WTC11 (cell line): ENCODE measurements around the gene DAB1.

Source experiments
- FOXK1 ChIP-seq: sonication (generic); formaldehyde crosslinking; IDR thresholded peaks from 2 replicates; pipeline ENCODE4 v1.8.0; 2022; ENCODE audit warnings: mild to moderate bottlenecking, moderate library complexity, missing genetic modification reagents
- NR3C1 ChIP-seq: sonication (generic); formaldehyde crosslinking; conservative IDR thresholded peaks from 2 replicates; pipeline ENCODE4 v1.8.1; 2023; ENCODE audit warnings: low read depth, mild to moderate bottlenecking, missing genetic modification reagents
- TF ChIP-seq, protein P1 (sequence below): fragments of 200-600 bp; IDR thresholded peaks from 2 replicates; pipeline ENCODE4 v1.8.0; 2022; ENCODE audit warnings: antibody characterized with exemption
- TF ChIP-seq, protein P2 (sequence below): fragments of 250-450 bp; sonication (Bioruptor Pico); IDR thresholded peaks from 2 replicates; pipeline ENCODE4 v1.9.0; 2021; ENCODE audit warnings: mild to moderate bottlenecking
- TF ChIP-seq, protein P3 (sequence below): sonication (generic); formaldehyde crosslinking; IDR thresholded peaks from 2 replicates; pipeline ENCODE4 v1.8.1; 2023; ENCODE audit warnings: mild to moderate bottlenecking, missing genetic modification reagents, moderate library complexity
- TF ChIP-seq, protein P4 (sequence below): sonication (generic); formaldehyde crosslinking; IDR thresholded peaks from 2 replicates; pipeline ENCODE4 v1.8.0; 2023; ENCODE audit warnings: mild to moderate bottlenecking, missing genetic modification reagents

DNA sequence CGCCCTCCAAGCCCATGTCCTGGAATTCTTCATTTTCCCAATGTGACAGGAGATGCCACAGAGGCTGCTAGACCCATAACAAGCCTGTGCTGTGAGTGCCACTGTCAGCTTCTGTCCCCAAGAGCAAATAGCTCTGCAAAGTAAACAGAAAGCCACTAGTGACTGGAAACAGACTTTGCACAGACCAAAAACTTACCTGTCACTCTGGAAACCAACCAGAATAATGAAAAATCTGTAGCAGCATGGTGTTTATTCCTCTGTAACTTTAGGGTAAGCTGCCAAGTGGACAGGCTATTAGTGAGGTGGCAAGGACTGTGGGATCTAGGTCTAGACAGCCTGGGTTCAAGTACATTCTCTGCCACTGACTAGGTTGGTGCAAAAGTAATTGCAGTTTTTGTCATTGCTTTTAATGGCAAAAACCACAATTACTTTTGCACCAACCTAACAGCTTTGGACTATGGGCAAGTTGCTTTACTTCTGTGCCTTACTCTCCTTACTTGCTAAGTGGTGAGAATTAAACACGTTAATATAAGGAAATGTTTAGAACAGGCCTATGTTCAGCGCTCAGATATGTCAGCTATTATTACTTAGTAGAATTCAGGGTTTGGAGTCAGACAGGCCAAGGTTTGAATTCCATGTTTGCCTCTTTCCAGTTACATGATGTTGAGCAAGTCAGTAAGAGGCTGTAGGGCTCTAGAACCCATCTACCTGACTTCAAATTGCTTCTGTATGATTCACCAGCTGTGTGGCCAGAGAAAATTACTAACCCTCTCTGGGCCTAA, 457.8 kb downstream of the DAB1 start, which contains the start of gene C8B:
- TF ChIP-seq, protein P1, sequence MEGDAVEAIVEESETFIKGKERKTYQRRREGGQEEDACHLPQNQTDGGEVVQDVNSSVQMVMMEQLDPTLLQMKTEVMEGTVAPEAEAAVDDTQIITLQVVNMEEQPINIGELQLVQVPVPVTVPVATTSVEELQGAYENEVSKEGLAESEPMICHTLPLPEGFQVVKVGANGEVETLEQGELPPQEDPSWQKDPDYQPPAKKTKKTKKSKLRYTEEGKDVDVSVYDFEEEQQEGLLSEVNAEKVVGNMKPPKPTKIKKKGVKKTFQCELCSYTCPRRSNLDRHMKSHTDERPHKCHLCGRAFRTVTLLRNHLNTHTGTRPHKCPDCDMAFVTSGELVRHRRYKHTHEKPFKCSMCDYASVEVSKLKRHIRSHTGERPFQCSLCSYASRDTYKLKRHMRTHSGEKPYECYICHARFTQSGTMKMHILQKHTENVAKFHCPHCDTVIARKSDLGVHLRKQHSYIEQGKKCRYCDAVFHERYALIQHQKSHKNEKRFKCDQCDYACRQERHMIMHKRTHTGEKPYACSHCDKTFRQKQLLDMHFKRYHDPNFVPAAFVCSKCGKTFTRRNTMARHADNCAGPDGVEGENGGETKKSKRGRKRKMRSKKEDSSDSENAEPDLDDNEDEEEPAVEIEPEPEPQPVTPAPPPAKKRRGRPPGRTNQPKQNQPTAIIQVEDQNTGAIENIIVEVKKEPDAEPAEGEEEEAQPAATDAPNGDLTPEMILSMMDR, result no peak
- TF ChIP-seq, protein P2, sequence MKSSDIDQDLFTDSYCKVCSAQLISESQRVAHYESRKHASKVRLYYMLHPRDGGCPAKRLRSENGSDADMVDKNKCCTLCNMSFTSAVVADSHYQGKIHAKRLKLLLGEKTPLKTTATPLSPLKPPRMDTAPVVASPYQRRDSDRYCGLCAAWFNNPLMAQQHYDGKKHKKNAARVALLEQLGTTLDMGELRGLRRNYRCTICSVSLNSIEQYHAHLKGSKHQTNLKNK (CRISPR knock-in tag), result no peak
- no peak for TF ChIP-seq FOXK1 (CRISPR knock-in tag)
- TF ChIP-seq, protein P3, sequence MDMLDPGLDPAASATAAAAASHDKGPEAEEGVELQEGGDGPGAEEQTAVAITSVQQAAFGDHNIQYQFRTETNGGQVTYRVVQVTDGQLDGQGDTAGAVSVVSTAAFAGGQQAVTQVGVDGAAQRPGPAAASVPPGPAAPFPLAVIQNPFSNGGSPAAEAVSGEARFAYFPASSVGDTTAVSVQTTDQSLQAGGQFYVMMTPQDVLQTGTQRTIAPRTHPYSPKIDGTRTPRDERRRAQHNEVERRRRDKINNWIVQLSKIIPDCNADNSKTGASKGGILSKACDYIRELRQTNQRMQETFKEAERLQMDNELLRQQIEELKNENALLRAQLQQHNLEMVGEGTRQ (CRISPR knock-in tag), result no peak
- TF ChIP-seq, protein P4, sequence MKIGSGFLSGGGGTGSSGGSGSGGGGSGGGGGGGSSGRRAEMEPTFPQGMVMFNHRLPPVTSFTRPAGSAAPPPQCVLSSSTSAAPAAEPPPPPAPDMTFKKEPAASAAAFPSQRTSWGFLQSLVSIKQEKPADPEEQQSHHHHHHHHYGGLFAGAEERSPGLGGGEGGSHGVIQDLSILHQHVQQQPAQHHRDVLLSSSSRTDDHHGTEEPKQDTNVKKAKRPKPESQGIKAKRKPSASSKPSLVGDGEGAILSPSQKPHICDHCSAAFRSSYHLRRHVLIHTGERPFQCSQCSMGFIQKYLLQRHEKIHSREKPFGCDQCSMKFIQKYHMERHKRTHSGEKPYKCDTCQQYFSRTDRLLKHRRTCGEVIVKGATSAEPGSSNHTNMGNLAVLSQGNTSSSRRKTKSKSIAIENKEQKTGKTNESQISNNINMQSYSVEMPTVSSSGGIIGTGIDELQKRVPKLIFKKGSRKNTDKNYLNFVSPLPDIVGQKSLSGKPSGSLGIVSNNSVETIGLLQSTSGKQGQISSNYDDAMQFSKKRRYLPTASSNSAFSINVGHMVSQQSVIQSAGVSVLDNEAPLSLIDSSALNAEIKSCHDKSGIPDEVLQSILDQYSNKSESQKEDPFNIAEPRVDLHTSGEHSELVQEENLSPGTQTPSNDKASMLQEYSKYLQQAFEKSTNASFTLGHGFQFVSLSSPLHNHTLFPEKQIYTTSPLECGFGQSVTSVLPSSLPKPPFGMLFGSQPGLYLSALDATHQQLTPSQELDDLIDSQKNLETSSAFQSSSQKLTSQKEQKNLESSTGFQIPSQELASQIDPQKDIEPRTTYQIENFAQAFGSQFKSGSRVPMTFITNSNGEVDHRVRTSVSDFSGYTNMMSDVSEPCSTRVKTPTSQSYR (CRISPR knock-in tag), result no peak
- no peak for TF ChIP-seq NR3C1 (CRISPR knock-in tag)
